CD4-positive, alpha-beta T cell treated with Interleukin-6 at 100 ng/mL for 8 hours (primary cell): Measurements from ENCODE around the gene CD48.
"Not testable (repeated sequence)": the region's sequence is repeated elsewhere in the genome, so short reads cannot be mapped to it uniquely, and the experiment has no call there.

Experiments used
- DNase-seq: peaks from one replicate; pipeline ENCODE4 v3.0.0-alpha.2; 2020; ENCODE audit warnings: mixed read lengths, low spot score

Gene CD48

DNA sequence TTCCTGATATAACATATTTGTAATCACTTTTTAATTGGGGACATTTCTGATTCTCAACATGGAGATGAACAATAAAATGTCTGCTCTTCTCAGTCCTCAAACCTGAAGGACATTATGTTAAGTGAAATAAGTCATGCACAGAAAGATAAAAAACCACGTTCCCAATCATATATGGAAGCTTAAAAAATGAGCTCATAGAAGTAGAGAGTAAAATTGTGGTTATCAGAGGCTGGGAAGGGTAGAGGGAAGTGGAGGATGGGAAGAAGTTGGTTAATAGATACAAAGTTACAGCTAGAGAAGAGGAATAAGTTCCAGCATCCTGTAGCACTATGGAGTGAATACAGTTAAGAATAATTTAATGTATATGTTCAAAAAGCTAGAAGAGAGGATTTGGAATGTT, 1.5 kb upstream of the CD48 start:
- no peak for DNase-seq

DNA sequence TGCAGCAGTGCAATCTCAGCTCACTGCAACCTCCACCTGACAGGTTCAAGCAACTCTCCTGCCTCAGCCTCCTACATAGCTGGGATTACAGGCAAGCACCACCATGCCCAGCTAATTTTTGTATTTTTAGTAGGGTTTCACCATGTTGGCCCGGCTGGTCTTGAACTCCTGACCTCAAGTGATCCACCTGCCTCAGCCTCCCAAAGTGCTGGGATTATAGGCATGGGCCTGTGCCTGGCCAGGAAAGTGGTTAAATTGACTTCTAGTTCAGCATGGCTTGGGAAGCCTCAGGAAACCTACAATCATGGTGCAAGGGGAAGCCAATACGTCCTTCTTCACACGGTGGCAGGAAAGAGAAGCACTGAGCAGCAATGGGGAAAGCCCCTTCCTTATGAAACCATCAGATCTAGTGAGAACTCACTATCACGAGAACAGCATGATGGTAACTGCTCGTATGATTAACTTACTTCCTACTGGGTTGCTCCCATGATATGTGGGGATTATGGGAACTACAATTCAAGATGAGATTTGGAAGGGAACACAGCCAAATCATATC, 981 bp upstream of the CD48 start:
- peak; percentile 65 for DNase-seq

DNA sequence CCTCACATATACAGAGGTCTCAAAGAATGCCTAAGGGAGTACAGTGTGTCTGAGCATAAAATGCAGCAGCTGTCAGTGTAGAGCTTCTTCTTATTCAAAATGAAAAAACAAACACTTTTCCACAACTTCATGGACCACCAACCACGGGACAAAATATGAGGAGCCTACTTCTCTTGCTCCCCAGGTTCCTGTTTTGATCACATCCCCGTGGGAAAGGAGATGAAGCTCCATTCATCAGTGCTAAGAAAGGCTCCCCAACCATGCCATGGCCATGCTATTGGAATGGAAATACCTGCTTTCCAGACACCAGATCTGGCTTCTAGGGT, 383 bp downstream of the CD48 start:
- no peak for DNase-seq

DNA sequence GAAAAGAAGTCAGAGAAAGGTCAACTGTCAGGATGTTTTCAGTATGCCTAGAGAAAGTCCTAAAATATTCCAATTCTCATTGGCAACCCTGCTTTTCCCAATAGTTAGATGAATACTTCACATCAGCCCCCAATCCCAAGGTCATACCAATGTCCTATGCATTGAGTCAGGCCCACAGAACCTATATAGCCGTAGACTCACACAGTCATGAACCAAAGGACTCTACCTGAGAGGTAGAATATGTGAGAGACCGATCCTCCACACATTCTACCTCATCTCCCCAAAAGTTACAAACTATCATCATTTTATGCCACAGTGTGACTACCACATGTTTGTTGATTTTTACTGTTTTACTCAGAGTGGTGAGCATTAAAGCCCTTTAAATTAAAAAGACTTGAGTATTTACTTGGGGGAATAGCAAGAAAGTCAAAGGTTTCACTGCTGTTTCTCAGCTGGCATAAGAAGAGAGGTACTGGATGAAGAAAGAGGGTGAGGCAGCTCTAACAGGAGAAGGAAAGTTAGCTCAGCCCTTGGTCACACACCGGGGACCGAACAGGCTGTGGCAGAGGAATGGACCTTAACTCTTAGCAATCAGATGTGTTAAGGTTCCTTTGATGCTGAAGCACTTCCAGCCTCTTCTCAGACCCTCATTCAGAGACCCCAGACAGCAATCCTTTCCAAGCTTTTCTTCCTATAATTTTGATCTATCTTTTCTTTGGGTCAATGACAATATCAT, 937 bp downstream of the CD48 start:
- DNase-seq: no peak

DNA sequence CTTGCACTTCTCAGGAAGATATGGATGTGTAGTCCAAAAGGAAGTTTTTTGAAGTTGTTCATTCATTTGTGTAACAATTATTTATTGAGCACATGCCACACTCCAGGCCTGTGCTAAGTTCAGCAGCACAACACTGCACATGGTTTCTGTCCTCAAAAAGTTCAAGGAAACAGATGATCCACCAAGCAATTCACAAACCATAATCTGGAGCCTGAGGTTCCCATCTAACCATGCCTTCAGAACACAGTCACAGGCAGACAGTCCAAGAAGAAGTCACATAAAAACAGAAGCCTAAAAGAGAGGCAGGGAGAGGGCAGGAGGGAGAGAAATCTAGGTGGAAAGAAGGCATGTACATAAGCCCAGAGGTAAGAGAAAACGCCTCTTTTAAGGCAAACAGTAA, 1.9 kb downstream of the CD48 start:
- DNase-seq: no peak

DNA sequence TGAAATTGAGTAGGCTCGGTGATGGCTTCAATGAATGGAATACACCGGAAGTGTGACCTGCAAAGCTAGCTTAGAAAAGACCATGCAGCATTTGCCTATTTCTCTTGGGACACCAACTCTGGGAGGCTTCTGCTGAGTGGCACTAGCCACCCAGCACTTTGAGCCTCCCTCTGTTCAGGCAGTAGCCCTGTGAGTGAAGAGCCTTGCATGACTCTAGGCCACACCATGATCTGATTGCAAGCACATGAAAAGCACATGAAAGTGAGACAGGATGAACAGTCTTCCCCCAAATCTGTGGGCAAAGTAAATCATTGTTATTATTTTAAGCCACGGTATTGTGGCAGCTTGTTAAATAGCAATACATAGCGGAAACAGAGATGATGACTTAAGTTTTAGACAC, 2.8 kb downstream of the CD48 start:
- peak; percentile 56 for DNase-seq

DNA sequence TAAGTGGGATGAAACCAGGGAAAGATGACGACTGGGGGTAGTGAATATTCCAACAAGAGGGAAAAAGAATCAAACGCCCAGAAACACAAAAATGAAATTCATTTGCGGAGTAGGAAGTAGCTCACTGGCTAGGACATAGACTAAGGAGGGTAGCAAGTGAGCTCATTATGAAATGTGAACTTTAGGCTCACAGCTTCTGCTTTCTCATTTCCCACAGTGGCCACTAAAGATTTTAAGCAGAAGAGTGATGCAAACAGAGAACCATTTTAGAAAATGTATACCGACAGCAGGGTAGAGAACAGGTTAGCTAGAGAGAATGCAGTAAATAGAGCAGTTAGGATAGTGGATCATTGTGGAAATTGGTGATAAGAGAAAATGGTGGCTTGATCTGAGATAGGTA, 3.5 kb downstream of the CD48 start:
- no peak for DNase-seq

DNA sequence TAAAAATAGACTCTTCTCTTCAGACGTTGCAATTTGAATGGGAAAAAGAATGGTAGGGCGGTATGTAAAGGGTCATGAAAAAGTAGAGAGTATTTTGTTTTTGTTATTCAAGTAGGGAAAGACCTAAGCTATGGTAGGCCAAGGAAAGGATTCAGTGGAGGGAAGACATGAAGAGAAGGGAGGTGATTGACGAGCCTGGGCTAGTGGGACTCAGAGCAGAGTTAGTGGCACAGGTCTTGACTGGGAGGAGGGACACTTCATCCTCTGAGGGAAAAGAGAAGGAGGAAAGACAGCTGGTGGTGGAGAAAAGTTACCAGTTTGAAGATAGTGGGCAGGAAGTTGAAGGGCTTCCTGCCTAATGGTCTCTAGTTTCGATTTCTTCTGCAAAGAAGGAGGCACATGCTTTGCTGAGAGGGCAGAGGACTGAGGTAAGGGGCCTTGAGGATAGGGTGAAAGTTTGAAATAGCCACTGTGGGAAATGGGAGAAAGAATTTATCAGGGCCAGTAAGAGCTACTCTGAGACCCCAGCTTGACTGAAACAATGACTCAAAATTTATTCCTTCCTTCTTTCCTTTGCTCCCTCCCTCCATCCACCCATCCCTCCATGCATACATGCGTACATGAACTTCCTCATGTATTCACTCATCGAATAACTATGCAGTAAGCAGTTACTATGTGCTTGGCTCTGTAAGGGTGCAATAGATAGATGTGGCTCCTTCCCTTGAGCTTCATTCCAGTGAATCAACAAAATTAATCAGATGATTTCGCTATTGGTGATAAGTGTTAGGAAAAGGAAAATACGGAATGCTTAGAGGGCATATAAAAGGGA, 4.2 kb downstream of the CD48 start:
- DNase-seq: peak; percentile 41

DNA sequence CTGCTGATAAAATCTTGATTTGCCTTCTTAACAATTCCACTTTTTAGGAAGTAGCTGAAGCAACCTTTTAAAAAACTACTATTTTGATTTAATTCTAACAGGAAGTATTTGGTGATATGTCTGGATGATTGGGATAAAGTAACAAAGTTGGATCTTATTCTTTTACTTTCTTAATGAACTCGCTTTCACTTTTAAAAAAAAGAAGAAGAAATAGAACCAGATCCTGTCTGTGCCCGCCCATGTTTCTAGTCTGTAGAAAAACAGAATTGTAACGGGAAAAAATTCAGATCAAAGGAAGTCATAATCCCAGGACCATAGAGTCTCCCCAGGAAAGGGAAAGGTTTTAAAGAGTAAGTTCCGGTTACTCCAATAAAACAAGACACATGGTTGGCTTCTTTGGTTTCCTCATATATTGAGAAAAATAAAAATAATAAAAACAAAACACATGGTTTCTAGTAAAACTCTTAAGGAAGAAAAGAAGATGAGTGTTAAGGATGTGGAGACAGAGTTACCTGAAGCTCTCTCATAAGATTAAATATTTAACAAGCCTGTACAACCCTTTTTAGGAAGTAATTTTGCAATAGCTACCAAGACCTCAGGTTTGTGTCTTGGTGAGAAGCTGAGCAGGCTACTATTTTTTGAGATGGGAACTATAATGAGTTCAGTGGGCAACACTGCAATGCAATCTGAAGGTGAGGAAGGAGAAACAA, 4.9 kb downstream of the CD48 start:
- DNase-seq: no peak

DNA sequence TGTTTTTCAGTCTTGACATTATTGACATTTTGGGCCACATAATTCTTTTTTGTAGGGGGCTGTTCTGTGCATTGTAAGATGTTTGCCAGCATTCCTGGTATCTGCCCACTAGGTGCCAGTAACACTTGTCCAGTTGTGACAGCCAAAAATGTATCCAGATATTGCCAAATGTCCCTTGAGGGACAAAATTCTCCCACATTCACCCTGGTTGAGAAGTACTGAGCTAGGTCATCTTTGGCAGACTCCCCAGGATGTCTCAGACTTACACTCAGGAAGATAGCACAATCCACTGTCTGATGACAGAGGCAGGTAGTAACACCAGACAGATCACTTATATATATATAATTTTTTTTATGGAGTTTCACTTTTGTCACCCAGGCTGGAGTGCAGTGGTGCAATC, 5.9 kb downstream of the CD48 start:
- no peak for DNase-seq

DNA sequence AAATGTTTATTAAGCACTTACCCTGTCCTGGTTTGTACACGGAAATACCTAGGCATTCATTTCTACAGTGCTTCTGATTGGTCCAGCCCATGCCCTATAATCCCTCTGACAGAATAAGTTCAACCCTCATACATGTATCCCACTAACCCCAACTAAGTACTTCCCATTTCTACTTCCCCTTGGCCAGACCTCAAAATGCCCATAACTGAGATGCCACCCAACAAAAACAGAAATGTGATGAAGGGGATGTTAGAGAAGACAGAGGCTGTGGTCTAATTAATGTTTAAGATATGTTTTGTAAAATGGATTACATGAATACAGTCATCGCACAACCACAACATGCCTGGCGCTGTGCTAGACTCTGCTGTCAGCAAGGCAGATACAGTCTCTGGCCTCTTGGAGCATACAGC, 6.4 kb downstream of the CD48 start:
- DNase-seq: not testable (repeated sequence)

DNA sequence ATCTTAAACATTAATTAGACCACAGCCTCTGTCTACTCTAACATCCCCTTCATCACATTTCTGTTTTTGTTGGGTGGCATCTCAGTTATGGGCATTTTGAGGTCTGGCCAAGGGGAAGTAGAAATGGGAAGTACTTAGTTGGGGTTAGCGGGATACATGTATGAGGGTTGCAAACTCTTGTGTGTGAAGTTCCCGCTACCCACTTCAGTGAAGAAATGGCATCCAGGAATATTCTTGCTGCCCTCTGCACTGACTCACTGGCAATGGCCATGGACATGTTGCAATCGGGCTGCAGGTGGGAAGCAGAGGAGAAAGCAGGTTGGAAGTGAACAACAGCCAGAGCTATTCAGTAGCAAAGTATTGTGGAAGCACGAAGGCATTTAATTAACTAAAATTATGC, 7.4 kb downstream of the CD48 start:
- DNase-seq: no peak

DNA sequence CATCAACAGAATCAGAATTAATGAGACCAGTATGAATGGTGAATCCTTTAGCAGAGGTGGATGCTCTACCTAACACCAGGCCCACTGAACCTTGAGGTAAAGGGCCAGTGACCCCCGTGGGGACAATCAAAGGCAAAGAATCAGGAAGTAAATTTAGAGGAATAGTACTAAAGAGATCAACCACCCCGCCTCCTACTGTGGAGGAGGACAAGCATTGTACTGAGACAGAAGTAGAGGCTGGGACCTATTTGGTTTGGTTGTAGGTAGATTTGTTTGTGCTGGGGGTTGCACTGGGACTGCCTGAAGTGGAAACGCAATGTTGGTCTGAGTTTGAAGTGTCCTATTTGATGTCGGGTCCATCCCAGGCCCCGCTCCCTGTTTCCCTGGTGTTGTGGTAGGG, 9.5 kb downstream of the CD48 start:
- no peak for DNase-seq

DNA sequence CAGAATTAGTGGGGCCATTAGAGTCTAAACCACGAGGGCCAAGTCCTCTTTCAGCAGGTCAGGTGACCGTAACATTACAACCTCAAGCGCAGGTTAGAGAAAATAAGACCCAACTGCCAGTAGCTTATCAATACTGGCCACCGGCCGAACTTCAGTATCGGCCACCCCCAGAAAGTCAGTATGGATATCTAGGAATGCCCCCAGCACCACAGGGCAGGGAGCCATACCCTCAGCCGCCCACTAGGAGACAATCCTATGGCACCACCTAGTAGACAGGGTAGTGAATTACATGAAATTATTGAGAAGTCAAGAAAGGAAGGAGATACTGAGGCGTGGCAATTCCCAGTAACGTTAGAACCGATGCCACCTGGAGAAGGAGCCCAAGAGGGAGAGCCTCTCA, 19.2 kb downstream of the CD48 start:
- not testable (repeated sequence) for DNase-seq

DNA sequence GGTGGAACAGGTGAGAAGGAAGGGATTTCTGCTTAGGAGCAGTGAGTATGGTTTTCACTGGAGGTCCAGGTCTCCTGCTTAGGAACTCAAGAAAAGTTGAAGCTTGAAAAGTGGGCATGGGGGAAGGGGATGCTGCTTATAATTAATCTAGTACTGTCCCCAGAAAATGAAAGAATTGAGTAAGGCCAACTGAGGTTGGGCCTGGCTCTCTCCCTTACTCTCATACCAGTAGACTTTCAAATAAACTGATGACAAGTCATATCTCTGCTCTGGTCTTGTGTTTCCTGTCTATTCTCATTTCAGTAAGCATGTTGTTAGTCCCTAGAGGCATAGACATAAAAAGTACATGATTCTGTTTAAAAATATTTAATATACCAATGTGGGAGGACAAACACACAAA, 26.4 kb downstream of the CD48 start:
- DNase-seq: no peak

DNA sequence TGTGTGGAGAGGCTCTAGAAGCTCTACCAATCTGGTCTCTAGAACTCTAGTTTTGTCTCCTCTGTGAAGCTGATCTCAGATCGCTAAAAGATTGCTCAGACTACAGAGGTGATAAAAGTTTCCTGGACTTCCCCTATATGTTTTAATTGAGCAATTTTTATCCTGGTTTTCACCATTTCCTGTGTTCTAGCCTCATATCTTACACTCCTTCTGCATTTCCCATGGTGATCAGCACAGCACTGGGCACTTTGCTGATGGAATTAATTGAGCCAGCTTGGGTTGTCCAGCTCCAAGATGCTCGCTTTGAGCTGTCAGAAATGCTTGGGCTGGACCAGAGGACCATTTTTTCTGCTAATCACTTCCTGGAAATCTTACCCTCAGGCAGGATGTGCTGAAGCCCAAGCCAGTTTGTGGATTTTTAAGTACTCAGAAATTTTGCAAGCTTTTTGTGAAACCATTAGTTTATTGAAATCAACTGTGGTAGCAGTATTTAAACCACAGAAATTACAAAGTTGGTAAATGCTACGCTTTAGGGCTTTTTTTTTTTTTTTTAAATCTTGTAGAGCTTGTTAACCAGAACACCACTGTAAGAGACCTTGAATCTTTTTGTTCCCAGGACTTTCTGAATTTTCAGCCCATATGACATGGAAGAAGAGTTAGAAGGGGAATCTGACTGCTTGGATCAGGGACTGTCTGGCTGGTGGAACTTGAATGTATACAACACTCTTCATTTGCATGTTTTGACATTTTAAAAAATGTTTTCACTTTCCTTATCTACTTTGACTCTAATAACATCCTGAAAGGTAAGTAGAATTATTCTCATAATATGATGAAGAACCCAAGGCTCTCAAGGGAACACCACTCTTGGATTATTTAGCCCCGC, 28.4 kb downstream of the CD48 start:
- DNase-seq: peak; percentile 27

DNA sequence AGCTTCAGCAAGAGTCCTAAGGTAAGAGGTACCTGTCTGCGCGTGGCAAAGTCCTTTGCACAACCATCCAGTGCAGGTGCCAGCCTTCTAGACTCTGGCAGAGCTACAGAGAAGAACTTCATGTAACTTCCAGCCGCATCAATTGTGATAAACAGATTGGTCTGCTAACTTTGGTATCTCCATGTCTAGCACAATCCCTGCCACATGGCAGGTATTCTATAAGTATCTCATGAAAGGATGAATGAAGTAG, 29.8 kb downstream of the CD48 start:
- no peak for DNase-seq

DNA sequence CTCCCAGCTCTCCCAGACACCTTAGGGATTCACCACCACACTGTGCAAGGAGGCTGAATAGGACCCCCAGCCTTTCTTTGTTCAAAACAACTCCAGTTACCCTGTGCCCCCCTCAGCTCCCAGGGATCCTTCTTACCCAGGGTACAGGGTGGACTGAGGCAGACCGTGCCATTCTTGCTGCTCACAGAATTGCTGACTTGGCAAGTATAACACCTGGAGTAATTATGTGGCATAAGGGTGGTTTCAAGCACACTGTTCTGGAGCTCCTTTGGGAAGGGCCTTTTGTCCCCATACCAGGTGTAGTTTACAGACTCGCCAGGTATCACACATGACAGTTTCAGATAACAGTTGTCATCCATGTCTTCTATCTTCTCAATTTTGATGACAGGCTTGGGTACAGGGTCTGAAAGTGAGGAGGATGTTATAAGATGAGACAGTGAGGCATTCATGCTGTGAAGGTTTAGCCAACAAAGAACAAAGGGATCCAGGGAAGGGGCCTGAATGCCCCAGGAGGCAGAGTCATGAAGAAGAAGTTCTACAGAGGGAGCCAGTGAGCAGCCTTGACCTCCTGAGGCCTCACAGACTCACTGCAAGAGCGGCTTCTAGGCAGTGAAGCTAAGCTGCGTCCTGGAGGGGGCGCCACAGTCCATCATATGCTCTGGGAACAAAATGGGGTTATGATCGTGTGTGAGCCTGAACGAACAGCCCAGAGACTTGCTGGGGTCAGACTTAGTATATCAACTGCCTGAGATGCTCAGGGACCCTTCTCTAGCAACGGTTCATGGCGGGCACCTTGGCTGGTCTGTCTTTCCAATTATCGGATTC, 30.3 kb downstream of the CD48 start:
- DNase-seq: peak; percentile 86

DNA sequence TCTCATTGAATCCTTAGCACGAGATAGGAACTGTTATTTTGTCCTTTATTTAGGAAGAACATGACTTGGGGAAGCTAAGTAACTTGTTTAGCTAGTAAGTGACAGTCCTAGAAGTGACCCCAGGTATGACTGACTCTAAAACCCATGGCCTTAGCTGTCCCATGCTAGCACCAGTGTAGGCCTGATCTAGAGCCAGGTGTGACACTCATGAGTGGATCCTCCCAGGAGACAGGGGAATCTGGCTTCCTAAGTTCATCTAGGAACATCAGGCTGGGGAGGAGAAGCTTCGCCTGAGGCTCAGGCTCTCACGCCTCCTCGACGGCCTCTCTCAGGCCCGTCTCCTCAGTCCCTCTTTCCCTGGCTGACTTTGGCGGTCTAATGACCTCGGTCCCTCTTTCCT, 31.2 kb downstream of the CD48 start:
- DNase-seq: no peak

DNA sequence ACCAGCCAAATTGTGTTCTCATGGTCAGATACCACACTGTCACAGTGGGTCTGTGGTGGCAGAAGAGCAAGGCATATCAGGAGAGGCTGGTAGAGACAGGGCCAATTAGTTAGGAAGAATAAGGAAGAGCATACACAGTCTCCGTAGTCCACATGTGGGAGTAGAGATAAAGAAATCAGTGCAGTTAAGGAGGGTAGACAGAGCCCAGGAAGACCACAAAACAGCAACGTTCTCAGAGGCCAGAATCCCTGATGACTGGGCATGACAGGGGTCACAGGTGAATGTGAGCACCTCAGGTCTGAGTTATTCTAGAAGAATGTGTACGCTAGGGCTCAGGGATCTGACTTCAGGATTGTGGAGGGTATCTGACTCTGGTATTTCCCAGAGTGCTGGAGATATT, 31.7 kb downstream of the CD48 start:
- no peak for DNase-seq

DNA sequence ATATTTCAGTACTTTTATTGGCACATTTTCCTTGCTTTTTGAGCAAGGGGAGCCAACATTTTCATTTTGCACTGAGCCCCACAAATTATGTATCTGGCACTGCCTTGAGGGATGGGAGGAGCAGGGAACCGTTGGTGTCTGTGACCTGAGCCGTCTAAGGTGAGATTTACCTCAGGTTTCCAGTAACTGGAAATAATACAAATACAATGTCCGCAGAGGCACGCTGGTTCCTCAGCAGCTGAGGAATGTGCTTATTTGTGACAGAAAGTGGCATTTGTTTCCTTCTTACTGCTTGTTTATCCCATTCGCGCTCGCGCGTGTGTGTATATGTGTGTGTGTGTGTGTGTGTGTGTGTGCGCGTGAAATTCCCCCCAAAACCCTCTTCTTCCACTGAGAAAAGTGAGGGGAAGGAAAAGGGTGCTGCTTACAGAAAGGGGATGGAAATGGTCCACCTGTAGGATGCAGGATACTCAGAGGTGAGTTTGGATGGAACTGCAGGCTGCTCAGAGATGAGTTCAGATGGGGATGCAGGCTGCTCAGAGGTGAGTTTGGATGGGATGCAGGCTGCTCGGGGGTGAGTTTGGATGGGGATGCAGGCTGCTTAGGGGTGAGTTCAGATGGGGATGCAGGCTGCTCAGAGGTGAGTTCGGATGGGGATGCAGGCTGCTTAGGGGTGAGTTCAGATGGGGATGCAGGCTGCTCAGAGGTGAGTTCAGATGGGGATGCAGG, 34.6 kb downstream of the CD48 start:
- DNase-seq: no peak
